ENCODE measurements around the gene GLRA3. TPM values are rescaled to one million over a fixed set of nuclear protein-coding genes. Genes with fewer than 3 reads are reported as not detected.
"Not testable (repeated sequence)": the region's sequence is repeated elsewhere in the genome, so short reads cannot be mapped to it uniquely, and the experiment has no call there.

The GLRA3 gene
- total RNA-seq, 1 donor from 2014 or later = not detected

DNA sequence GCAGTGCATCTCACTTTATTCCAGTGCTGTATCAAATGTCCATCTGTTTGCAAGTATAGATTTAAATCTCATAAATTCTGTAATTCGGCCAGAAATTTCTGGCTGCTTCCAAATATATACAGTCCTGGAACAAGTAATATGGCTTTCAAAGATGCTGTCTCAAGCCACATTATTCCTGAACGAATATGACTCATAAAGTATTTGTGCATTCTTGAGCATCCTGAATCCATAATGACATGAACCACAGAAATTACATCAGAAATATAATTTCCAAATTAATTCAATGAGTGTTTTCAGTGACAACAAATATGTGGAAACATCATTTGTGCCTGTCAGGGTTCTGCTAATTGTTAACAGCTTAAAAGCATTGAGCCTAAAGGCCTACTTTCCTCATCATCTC, 165.8 kb downstream of the GLRA3 start:
- no peak for DNase-seq (ENCODE audit: low read depth, low spot score)

DNA sequence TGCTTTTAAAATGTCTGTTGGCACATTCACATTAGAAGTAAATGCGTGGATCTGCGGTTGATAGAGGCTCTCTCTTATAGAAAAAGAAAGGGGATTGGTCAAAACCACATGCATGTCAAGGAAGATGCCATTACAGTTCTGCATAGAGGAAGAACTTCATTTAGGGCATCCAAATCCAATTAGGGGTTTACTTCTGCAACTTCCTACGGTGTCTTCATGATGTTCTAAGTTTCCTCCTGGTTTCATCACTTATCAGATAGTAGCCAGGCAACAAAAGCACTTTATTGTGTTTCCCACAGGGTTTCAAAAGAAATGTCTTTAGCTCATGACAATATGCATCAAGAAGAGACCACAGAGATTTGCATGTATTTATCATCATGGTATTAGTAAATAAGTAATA, 170.8 kb downstream of the GLRA3 start:
- DNase-seq (ENCODE audit: low read depth, low spot score) = no peak

DNA sequence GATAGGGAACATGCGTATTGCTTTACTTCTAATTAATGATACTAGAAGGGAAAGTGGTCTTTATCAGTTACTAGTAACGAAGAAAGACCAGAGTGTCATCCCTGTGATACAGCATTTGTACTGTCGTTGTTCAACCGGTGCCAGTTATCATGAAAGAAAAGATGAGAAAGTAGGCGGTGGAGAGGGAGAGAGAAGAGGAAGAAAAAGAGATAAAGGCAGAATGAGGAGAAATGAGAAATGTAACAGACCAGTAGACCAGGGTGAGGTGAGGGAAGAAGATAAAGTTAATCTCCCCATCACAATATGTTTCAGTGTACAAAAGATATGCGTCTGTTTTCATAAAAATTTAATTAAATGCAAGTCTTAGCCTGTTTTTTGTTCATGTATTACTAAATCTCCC, 171.6 kb downstream of the GLRA3 start:
- no peak for DNase-seq (ENCODE audit: low read depth, low spot score)

DNA sequence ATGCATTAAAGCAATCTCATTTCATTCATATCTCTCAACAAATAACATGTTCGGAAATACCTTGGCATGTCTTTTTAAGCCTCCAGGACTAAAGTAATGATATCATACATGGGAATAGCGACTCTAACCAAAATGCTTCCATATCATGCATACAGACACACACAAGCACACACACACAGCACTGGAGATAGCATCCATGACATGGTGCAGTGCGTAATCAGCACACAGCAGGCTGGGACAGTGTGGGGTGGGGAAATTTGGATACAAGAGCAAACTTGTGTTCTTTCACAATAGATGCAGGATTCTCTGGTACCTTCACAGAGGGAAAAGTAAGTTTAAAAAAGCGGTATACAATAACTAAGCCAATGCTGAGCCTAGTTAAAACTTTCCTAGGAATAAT, 174.4 kb downstream of the GLRA3 start:
- no peak for DNase-seq (ENCODE audit: low read depth, low spot score)

DNA sequence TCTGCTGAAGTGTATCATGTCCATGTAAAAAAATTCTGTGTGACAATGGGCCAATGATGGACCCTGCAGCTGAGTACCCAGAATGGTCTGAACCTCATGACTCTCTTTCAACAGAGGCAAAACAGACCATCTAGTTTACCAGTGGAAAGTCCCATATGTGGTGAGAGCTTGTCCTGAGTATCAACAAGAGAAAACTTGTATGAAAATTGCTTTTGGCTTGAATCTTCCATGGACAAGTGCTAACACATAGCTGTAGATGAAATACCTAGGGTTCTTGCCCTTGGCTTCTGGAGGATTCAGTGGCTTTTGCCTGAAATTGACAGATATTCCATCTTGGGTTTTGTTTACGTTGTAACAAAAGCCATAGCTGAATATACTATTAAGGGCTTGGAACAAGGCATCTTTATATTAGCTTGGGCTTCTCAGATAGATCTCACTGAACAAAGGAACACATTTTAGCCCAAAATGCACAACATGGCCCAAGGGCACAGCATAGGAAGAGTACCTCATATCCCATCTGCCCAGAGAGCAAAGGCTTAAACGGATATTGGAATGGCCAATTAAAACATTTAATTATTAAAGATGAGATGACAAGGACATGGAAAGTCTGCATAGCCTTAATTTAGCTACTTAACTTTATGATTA, 178.2 kb downstream of the GLRA3 start:
- DNase-seq (ENCODE audit: low read depth, low spot score) = no peak

DNA sequence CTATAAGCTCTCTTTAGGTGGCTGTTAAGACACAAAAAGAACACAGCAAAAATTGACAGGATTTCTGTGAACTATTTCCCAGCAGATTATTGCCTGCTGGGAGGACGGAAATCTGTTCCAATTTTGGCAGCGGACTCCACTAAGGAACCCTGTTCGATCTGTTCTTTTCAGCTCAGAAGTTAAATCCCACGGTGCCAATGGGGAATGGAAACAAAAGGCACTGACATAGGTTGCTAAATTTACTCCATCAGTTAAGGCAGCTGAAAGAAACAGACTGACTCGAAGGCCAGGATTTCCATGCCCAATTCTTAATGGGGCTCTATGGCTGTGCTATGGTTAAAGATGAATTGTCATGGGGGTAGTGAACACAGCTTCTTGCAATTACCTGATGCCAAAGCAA, 180.2 kb downstream of the GLRA3 start:
- DNase-seq (ENCODE audit: low read depth, low spot score) = no peak

DNA sequence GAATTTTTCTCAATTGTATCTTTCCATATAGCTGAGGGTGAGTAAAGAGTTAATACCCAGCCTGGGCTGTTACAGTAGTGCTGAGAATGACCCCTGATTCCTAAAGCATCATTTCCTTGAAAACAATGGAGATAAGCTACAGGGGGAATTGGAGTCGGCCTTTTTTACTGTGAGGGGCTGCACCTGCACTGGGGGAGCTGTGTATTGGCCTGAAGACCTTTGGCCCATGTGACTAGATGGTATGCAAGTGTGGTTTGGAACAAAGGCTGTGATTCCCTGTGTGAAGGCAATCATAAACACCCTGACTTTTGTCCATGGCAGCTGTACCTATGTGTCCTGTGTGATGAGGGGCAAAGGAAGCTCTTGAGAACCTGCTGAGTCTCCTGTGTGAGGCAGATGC, 182.7 kb downstream of the GLRA3 start:
- no peak for DNase-seq (ENCODE audit: low read depth, low spot score)

DNA sequence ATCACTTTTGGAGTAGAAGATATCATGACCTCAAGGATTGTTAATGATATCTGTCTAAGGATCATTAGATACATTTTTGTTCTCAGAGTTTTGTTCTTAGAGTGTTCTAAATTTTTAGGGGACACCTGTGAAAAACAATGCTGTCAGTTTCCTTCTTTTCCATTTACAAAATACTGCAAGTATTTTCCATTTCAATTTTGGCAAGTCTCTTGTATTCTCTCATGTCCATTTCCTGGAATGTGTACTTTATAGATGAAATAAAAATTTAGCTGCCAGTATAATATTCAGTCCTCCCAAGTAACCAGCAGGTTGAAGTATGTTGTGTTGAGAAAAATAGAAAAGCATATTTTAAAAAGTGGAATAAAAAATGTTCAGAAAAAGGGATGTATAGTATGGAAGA, 188.9 kb downstream of the GLRA3 start:
- no peak for DNase-seq (ENCODE audit: low read depth, low spot score)

DNA sequence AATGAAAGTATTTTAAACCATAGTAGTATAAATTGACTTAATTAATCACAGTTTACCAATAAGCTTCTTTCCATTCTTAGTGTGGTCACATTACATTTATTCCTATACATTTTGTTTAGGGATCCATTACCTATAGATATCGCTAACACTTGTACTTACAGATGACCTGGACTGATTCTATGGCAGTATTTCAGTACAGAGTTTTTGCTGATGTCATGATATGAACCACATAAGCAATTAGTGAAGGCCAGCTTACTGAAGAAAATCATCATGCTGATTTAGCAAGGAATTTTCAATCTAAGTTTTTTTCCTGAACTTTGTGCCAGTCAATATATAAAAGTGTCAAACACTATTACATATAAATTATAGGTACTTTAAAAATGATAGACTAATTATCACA, 193.3 kb downstream of the GLRA3 start:
- no peak for DNase-seq (ENCODE audit: low read depth, low spot score)

DNA sequence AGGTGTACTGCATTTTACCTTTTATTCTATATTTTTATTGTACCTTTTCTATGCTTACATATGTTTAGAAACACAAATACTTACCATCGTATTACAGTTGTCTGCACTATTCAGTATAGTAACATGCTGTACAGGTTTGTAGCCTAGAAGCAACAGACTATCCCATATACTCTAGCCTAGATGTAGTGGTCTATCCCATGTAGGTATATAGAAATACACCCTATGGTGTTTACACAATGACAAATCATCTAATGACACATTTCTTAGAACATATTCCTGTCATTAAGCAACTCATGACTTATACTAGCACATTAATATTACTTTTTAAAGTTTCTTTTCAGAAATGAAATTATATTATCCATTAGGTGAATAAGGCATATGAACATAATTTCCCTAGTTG, 195.6 kb downstream of the GLRA3 start:
- DNase-seq (ENCODE audit: low read depth, low spot score) = no peak

DNA sequence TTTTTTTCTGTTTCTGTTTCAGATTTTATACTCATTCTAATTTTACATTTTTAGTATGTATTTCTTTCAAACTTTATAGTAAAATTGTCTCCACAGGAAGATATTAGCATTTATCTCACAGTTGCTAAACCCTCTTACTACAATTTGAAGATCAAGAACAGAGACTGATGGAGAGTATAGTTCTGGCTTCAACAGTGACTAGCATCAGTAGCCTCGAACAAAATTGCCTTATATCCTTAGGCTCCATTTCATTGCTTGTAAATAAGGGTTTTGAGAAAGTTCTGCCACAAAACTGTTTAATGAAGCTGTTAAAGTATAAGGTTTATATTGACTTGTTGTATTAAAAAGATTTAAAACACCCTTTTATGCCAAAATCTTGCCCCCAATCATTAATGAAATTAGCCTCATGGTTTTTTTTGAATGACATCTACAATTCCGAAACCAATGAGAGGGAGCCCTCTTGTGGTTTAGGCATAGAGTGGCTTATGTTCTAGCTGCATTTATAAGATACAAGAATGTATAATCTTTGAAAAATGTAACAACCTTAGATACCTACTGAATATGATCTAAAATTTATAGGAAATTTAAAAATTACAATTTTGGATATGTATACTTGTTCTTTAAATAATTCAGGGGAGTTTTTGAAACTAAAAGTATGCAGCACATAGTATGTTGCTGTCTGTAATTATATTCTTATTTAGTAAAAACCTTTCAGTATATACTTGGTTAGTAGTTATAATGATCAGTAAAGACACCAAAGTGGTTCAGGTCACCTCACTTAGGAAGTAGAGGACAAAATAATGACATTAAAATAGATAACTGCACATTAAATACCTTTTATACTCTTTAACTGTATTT, 196.9 kb downstream of the GLRA3 start:
- no peak for DNase-seq (ENCODE audit: low read depth, low spot score)

DNA sequence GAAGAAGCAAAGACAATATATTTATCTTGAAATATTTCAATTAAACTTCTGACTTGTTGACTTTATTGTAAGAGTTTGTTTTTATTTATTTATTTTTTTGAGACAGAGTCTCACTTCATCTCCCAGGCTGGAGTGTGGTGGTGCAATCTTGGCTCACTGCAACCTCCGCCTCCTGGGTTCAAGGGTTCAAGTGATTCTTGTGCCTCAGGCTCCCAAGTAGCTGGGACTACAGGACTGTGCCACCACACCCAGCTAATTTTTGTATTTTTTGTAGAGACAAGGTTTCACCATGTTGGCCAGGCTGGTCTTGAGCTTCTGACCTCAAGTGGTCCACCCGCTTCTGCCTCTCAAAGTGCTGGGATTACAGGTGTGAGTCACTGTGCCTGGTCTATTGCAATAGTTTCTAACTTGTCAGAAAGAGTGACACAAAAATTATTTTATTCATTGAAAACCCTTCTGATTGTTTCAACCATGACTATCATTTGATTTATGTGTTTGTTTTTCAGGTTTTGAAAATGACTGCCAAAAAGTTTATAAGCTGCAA, 199.1 kb downstream of the GLRA3 start:
- DNase-seq (ENCODE audit: low read depth, low spot score) = not testable (repeated sequence)

DNA sequence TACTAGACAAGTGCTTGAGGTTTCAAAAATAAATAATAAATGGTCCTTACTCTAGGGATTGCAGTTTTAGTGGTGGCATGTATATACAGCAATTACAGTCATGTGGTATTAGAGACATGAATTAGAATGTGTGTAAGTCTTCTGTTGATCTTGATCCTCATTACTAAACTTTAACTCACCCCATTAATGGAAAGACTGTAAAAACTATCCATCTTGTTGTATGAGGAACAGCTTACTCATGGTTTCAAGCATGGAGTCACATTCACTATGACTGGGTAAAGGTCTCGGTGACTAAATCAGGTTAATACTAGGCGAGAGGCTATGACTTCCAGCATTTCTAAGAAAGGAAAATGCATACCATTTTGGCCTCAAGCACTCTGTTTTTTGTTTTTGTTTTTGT, 199.8 kb downstream of the GLRA3 start:
- DNase-seq (ENCODE audit: low read depth, low spot score) = no peak

DNA sequence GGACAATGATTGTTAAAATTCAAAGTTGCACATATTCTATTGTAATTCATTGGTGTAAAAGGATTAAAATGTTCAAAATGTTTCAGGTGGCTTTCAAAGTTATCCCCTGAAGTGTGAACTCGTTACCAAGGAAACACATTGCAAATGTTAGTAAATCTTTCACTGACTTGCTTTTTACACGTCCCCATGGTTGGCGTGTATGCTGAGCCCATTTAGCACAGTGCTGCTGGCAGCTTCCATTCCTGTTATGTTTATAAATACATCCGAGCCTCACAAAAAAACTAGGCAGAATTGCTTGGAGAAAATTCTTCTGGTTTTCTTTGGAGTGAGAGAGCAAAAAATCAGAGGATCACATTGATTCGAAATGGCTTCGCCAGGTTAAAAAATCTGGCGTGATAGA, 200.9 kb downstream of the GLRA3 start:
- DNase-seq (ENCODE audit: low read depth, low spot score) = no peak

DNA sequence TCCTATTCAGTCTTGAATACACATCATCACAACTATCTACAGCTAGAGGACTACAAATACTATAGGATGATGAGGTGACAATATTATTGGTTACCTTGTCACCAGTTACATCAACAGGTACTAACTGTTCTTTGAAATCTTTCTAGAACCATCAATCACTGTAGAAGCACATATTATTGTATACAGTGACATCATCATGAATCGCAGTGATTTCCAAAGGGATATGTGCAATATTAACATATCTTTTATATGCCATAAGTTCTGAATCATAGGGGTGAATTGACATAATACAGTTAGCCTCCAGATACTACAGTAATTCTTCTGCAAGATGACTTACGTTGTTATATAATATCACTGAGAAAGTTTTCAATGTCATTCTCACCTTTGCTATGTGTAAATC, 201.6 kb downstream of the GLRA3 start:
- DNase-seq (ENCODE audit: low read depth, low spot score) = no peak

DNA sequence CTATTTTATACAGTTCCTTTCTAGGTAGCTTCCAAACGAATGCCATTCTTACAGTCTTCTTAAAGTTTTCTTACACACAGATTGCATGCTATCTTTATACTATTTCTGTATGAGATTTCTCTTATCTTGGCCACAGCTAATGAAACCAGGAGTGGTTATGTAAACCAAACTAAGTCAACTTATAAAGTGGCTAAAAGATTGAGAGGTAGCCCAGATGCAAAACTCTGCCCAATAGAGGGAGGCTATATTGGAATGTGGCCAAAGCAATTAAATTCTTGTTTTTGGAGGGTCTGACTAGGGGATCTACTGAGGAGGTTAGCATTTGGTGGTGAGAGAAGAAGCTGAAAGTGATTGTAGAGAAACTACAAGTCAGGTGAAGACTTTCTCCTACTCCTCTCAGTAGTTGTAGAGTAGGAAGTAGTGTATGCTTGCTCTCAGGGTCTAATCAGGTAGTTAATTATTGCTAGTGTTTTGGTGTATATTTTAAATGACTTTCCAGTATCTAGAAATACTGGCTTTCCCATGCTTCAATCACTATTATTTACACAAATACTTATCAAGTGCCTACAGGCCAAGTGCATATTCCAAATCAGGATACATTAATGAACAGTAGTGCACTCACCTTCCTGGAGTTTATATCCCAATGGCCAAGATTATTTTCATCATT, 202.6 kb downstream of the GLRA3 start:
- DNase-seq (ENCODE audit: low read depth, low spot score) = no peak

DNA sequence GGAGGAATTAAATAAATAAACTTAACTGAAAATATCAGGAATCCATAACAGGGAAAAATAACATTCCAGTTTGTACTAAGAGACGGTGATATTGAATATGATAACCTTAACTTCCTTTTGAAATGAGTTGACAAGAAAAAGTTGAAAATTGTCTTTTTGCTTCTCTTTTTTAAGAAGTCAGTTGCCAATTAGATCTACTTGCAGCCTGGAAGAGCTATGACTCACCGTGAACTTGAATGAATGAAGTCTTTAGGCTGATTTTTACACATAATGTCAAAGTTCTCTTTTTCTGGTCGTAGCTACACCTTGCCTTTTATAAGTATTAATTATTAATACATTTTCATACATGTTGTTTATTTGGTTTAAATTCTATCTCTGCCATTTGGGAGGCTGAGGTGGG, 212.4 kb downstream of the GLRA3 start:
- DNase-seq (ENCODE audit: low read depth, low spot score) = no peak

DNA sequence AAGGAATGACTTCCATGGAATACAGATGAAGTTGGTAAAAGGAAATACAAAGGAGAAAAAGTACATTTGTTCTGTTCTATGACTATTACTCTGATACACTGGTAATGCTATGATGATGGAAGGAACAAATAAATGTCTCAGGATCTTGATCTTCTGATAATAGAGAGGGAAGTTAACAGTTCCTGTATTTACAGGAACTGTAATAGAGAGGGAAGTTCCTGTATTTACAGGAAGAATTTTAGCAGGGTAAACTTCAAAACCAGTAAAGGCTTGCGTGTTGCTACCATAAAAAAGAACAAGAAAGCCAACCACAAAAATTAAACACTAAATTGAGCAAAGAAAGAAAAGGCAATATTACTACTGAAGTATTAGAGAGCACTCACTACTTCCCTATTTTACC, 215.1 kb downstream of the GLRA3 start:
- no peak for DNase-seq (ENCODE audit: low read depth, low spot score)

DNA sequence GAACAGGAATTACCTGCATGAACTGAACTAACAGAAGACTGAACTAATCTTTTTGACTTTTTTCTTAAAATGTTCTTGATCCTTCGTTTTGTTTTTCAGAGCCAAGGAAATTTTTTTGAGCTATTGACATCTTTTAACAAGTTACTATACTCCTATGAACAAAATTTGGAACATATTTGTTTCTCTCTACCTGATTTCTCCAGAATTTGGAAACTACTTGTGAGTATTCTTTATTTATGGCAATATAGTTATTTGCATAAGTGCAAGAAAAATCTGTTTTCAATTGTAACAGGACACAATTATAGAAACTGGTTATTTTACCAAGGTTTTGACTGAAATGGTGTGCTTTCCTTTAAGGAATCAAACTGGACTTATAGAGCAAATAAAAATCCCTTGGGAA, 217.3 kb downstream of the GLRA3 start:
- no peak for DNase-seq (ENCODE audit: low read depth, low spot score)

DNA sequence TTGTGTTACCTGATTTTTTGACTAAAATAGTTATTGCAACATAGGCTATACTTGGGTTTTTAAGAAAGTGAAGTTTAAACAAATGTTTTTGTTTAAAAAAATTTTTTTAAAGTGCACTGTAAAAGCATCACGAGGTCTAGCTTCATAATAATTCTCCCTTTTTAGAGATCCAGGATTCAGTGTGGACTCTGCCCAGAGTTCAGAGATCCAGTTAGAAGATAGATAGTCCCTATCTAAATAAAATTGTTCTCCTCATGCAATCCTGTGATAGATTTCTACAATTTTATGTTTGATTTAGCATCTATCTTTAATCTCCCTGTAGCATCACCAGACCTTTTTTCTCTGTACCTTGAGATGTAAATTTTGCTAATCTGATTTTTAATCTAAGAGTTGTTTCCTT, 221.3 kb downstream of the GLRA3 start:
- DNase-seq (ENCODE audit: low read depth, low spot score) = no peak

DNA sequence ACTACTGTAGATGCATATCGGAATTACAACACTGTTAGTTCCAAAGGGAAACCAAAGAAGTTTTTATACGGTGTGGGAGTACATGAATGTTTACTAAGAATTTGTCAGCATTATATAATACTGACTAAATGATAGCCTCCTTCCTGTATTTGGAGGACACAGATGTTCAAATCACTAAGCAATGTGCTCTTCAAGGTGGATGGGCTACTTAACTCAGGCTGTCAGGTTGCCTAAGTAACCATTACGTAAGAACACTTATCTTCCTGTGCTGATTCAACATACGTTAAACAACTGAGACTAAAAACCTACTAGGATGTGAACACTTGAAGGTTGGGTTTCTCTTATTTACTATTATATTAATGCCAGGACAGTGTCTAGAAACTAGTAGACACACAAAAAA, 224.8 kb downstream of the GLRA3 start:
- DNase-seq (ENCODE audit: low read depth, low spot score) = no peak

DNA sequence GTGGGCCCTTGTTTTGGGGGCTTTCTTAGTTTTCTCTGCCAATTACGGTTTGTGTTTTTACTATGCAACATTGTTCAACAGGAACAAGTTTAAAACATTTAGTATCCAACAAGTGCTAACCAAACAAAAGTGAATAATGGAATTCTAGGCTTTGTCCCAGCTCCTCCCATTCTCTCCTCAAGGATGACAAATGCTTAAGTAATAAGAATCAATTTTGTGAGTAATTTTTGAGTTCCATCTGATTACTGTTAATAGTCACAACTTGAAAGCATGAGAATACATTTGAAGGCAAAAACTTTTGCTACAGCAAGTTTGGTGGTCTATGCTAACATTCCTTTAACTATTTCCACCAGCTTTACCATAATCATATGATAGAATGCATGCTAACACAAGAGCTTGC, 228.7 kb downstream of the GLRA3 start:
- no peak for DNase-seq (ENCODE audit: low read depth, low spot score)

Data from pulmonary artery endothelial cell (primary cell).